ENCODE data around the gene SFXN1.

SFXN1 gene

DNA sequence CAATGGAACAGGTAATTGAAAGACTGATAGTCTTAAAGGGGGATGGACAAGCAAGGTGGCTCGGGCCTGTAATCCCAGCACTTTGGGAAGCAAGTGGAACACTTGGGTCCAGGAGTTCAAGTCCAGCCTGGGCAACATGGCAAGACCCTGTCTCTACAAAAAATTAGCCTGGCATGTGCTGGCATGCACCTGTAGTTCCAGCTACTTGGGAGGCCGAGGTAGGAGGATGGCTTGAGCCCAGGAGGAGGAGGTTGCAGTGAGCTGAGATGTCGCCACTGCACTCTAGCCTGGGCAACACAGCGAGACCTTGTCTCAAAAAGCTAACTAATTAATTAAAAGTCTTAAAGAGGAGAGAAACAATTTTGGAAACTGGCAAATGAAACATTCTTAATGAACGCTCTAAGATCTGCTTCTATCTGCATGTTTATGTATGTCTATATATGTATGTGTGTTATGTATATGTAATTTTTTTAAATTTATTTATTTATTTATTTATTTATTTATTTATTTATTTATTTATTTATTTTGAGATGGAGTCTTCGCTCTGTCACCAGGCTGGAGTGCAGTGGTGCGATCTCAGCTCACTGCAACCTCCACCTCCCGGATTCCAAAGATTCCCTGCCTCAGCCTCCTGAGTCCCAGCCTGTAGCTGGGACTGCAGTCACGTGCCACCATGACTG, 80.6 kb downstream of the SFXN1 start:
- ATAC-seq (no peak), DNase-seq (ENCODE audit: low spot score in 2 of 2) (no peak)
- H3K4me1 Mint-ChIP-seq = no peaks in the 10 kb centered on the region
- no peak overlapping the region for H3K4me3 Mint-ChIP-seq
- H3K36me3 Mint-ChIP-seq = no peaks in the 10 kb centered on the region
- H3K27ac Mint-ChIP-seq = no peak overlapping the region
- H3K9me3 Mint-ChIP-seq = no peaks in the 10 kb centered on the region

DNA sequence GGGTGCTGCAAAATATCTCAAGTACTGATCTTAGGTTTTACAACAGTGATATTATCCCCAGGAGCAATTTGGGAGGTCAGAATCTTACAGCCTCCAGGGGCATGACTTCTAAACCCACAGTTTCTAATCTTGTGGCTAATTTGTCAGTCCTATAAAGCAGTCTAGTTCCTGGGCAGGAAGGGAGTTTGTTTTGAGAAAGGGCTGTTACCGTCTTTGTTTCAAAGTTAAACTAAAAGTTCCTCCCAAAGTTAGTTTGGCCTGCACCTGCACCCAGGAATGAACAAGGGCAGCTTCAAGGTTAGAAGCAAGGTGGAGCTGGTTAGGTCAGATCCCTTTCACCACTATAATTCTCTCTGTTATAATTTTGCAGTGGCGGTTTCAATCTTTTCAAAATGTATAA, 81.7 kb downstream of the SFXN1 start:
- no peak overlapping the region for H3K27ac Mint-ChIP-seq
- no peak overlapping the region for H3K4me3 Mint-ChIP-seq
- DNase-seq (ENCODE audit: low spot score in 2 of 2) (no peak), ATAC-seq (no peak)
- no peaks in the 10 kb centered on the region for H3K9me3 Mint-ChIP-seq
- H3K36me3 Mint-ChIP-seq = no peaks in the 10 kb centered on the region
- H3K4me1 Mint-ChIP-seq = no peaks in the 10 kb centered on the region

DNA sequence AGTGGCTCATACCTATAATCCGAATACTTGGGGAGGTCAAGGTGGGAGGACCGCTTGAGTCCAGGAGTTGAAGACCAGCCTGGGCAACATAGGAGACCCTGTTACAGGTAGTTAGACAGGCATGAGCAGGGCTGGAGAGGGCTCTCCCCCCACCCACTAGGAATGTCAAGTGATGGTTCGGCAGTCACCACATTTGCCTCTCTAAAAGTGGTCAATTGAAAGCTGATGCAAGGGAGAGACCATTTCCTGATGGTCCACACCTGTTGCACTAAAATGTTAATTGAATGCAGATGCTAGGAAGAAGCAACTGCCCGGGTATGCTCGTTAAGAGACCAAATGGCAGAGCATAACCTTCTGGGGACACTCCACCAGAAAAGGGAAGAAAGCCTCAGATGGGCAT, 82.7 kb downstream of the SFXN1 start:
- ATAC-seq (no peak), DNase-seq (ENCODE audit: low spot score in 2 of 2) (no peak)
- Mint-ChIP-seq H3K4me1 (no peaks in the 10 kb centered on the region), H3K36me3 (no peaks in the 10 kb centered on the region), H3K9me3 (no peaks in the 10 kb centered on the region), H3K27ac (no peak overlapping the region), H3K4me3 (no peak overlapping the region)

DNA sequence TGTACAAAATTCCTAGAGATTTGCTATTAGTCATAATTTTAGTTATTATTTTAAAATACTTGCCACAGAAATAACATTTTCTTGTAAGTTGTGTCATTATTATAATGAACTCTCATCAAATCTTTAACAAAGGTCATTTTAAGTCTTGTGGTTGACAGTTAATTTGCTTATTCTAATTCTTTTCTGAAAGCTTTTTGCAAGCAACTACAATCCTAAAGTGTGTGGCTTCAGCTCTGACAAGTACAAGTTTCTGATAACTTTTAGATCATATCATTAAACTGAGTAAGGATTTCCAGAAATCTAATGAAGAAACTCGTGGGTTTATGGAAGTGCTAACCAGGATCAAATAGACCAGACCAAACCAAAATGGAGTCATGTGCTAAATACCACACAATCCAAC, 86.4 kb downstream of the SFXN1 start:
- H3K4me3 Mint-ChIP-seq = no peak overlapping the region
- H3K27ac Mint-ChIP-seq = no peak overlapping the region
- H3K4me1 Mint-ChIP-seq = no peaks in the 10 kb centered on the region
- no peaks in the 10 kb centered on the region for H3K9me3 Mint-ChIP-seq
- no peak for ATAC-seq
- no peaks in the 10 kb centered on the region for H3K36me3 Mint-ChIP-seq
- DNase-seq (ENCODE audit: low spot score in 2 of 2) = no peak

DNA sequence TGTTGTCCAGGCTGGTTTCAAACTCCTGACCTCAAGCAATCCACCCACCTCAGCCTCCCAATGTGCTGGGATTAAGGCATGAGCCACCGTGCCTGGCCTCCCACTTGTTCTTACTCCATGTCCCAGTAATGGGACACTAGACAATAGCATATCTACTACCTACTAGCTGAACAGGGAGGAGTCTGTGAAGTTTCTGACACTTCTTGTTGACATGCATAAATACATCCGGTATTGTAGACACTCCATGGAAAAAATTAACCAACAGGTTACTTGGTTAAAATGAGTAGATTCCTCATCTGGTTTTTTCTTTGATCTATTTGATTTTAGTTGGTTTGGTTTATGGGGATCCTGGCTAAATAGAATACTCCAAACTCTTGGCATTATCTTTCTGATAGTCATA, 88.3 kb downstream of the SFXN1 start:
- Mint-ChIP-seq H3K27ac (no peak overlapping the region), H3K4me1 (no peaks in the 10 kb centered on the region), H3K4me3 (no peak overlapping the region), H3K36me3 (no peaks in the 10 kb centered on the region), H3K9me3 (no peaks in the 10 kb centered on the region)
- ATAC-seq (no peak), DNase-seq (ENCODE audit: low spot score in 2 of 2) (no peak)

DNA sequence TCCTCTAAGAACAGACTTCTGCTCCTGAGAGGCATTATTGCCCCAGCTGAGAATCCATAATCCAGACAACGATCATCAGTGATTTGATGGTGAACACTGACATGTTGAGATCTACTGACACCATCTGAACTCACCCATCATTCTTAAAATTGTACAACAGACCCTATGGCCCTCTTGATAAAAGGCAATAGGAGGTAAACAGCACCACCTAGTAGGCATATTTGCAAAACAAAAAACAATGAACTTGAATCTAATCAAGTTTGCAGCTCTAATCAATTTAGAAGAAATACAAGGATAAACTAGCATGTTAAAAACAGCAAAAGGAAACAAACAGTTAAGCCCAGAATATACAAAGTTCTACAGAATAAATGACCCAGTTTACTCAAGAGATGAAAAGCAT, 89.6 kb downstream of the SFXN1 start:
- Mint-ChIP-seq H3K4me3 (no peak overlapping the region), H3K4me1 (no peaks in the 10 kb centered on the region), H3K27ac (no peak overlapping the region), H3K9me3 (no peaks in the 10 kb centered on the region), H3K36me3 (no peaks in the 10 kb centered on the region)
- DNase-seq (ENCODE audit: low spot score in 2 of 2) = no peak
- no peak for ATAC-seq

DNA sequence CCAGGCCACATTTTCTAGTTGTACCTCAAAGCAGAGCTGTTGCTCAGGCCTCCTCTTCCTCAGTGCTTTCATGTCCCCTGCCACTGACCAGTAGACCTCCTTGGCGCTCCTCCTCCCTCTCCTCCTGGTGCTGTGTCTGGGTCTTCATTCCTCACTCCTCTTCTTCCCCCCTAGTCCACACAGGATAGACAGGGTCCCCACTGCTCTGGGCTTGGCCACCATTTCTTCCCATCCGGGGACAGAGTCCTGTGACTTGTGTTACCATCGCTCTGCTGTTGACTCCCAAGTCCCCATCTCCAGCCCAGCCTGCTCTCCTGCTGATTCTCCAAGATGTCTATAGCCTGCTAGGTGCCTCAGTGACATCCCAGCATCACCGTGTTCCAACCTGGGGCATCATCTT, 91.3 kb downstream of the SFXN1 start:
- H3K27ac Mint-ChIP-seq = no peak overlapping the region

DNA sequence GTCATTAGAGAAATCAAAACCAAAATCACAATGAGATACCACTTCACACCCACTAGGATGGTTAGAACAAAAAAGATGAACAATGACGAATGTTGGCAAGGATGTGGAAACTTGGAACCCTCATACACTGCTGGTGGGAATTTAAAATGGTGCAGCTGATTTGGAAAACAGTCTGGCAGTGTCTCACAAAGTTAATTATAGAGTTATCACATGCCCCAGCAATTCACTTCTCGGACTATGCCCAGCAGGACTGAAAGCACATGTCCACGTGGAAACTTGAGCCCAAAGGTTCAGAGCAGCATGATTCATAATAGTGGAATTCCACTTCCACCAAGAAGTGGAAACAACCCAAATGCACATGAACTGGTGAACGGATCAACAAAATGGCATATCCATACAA, 94.5 kb downstream of the SFXN1 start:
- no peak overlapping the region for H3K4me3 Mint-ChIP-seq
- no peak for DNase-seq (ENCODE audit: low spot score in 2 of 2)
- no peaks in the 10 kb centered on the region for H3K9me3 Mint-ChIP-seq
- ATAC-seq = no peak
- no peaks in the 10 kb centered on the region for H3K4me1 Mint-ChIP-seq
- H3K36me3 Mint-ChIP-seq = no peaks in the 10 kb centered on the region
- H3K27ac Mint-ChIP-seq = no peak overlapping the region

More for the DNA sequence above, 91.3 kb downstream of the SFXN1 start:
- no peak overlapping the region for H3K4me3 Mint-ChIP-seq
- no peaks in the 10 kb centered on the region for H3K9me3 Mint-ChIP-seq
- ATAC-seq = no peak
- H3K36me3 Mint-ChIP-seq = no peaks in the 10 kb centered on the region
- no peak for DNase-seq (ENCODE audit: low spot score in 2 of 2)
- H3K4me1 Mint-ChIP-seq = no peaks in the 10 kb centered on the region

DNA sequence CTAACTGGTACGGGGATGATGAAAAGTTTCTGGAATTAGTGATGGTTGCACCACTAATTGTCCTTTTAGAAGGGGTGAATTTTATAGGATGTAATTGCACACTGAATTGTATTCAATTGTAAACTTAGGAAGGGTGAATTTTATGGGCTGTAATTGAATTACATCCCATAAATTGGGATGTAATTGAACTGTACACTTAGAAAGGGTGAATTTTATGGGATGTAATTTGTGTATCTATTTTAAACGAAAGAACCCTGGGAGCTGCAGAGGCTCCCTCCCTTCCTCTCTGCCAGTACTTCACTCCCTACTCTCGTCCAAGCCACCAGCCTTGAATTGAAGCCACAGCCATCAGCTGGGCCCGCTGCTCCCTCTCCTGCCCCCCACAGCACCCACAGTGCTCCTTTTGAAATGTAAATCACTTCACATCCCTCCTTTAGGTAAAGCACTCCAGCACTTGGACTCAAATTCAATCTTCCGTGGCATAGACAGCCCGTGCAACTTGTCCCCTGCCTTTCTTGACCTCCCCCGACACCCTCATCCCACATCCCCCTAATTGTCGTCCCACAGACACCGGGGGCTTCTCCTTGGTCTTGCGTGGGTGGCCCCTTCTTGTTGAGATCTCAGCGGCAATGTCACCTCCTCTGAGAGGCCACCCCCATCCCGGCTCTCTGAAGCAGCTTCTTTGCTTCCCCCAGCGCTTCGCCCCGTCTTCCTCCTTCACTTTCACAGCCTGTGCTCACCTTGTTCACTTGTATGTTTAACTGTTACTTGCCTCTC, 95.3 kb downstream of the SFXN1 start:
- DNase-seq (ENCODE audit: low spot score in 2 of 2) = no peak
- H3K4me3 Mint-ChIP-seq = no peak overlapping the region

DNA sequence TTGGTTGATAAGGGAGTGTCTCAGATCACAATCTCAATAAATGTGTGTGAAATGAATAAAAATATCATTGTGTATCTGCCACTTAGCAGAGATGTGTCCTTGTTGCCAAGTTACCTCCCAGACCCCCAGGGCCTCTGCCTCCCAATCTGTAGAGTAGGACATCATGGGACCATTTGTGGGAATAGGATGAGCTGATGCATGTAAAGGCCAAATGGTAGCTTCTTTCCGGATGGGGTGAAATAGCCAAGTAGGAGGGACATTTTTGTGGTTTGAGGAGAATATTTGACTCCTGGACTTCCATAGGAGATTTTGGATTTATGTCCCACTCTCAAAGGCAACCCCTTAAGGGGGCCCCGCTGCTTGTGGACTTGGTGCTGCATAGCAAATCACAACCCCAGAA, 96.9 kb downstream of the SFXN1 start:
- Mint-ChIP-seq H3K36me3 (no peaks in the 10 kb centered on the region), H3K9me3 (no peaks in the 10 kb centered on the region), H3K27ac (no peak overlapping the region), H3K4me1 (no peaks in the 10 kb centered on the region), H3K4me3 (no peak overlapping the region)
- DNase-seq (ENCODE audit: low spot score in 2 of 2) (no peak), ATAC-seq (no peak)

More for the DNA sequence above, 95.3 kb downstream of the SFXN1 start:
- no peaks in the 10 kb centered on the region for H3K36me3 Mint-ChIP-seq
- no peaks in the 10 kb centered on the region for H3K9me3 Mint-ChIP-seq
- no peaks in the 10 kb centered on the region for H3K4me1 Mint-ChIP-seq
- H3K27ac Mint-ChIP-seq = no peak overlapping the region
- no peak for ATAC-seq

DNA sequence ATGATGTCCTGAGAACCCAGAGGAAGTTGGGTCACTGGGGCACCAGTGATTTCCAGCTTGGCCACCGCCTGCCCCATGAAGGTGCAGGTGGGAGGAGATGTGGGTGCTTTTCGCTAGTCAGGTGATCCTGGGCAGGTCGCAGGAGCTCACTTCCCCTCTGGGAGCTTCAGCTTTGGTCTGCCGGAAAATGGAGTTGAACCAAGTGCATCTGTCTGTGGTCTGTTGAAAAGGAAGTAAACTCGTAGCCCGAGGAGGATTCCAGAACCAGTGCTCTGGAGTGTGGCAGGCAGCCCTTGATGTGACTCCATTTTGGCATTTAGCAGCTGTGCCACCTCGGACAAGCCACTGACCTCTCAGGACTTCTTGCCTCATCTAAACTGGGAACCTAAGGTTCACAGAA, 97.7 kb downstream of the SFXN1 start:
- Mint-ChIP-seq H3K27ac (no peak overlapping the region), H3K9me3 (no peaks in the 10 kb centered on the region), H3K36me3 (no peaks in the 10 kb centered on the region), H3K4me3 (no peak overlapping the region), H3K4me1 (no peaks in the 10 kb centered on the region)
- DNase-seq (ENCODE audit: low spot score in 2 of 2) (no peak), ATAC-seq (no peak)

DNA sequence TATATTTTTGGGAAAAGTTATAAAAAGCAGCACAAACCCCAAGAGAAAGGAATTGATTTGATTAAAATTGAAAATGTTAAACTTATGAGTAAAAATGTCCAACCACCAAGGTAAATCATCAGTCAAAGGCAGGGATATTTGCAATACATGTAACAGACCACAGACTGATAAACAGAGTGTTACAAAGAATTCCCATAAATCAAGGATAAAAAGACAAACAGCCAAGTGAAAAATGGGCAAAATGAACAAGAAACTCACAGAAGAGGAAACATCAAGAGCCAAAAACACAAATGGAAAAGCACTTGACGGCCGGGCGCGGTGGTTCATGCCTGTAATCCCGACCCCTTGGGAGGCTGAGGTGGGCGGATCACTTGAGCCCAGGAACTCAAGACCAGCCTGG, 98.2 kb downstream of the SFXN1 start:
- Mint-ChIP-seq H3K27ac (no peak overlapping the region), H3K9me3 (no peaks in the 10 kb centered on the region), H3K36me3 (no peaks in the 10 kb centered on the region), H3K4me3 (no peak overlapping the region), H3K4me1 (no peaks in the 10 kb centered on the region)
- DNase-seq (ENCODE audit: low spot score in 2 of 2) (no peak), ATAC-seq (no peak)
